ENCODE data around the gene CNTNAP1. TPM values are rescaled to one million over a fixed set of nuclear protein-coding genes. Genes with fewer than 3 reads are reported as not detected.

The CNTNAP1 gene
- total and polyA plus RNA-seq, 10 of the 15 experiments (the other 5 are each of a cell fraction or from before 2014, with no cell fraction given): 0.95 to 29.9 (median 10.4) TPM

DNA sequence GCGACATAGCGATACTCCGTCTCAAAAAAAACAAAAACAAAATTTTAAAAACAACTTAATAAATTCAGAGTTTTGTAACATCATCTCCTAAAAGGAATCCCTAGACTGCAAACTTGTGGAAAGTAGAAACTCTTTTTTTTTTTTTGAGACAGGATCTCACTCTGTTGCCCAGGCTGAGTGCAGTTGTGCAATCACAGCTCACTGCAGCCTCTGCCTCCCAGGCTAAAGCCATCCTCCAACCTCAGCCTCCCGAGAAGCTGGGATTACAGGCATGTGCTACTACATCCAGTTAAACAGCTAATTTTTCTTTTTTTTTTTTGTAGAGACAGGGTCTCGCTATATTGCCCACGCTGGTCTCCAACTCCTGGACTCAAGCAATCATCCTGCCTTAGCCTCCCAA lies 42.8 kb downstream of the CNTNAP1 start:
- no peak for FAIRE-seq
- DNase-seq (ENCODE audit: low read depth, low spot score): no peak
- CTCF ChIA-PET: interaction anchor here (1.0 to 3.7 kb wide), 5 partner anchors 35 to 147 kb away, joined by 3 to 21 read pairs (median 6); partner anchors contain the start of genes BECN1 and RAMP2
- Histone ChIP-seq H3K4me1 (ENCODE audit: control insufficient read depth, insufficient read depth, low read length) (no peaks in the 10 kb centered on the region), H3K79me2 (ENCODE audit: control insufficient read depth, insufficient read depth, low read length) (no peaks in the 10 kb centered on the region), H3K9me3 (replicated peaks; ENCODE audit: control insufficient read depth, insufficient read depth, low read length) (no peaks in the 10 kb centered on the region), H3K36me3 (ENCODE audit: control insufficient read depth in 2 of 2, insufficient read depth in 2 of 2, low read length in 1 of 2) (peaks cover 3 to 11% of the 10 kb centered on the region in 2 experiments), H3K9ac (ENCODE audit: control insufficient read depth, insufficient read depth, low read length) (no peak overlapping the region), H3K27me3 (replicated peaks in 1 of 2; ENCODE audit: control insufficient read depth in 2 of 2, insufficient read depth in 2 of 2, low read length in 1 of 2) (no peaks in the 10 kb centered on the region), H3K4me2 (ENCODE audit: control insufficient read depth, insufficient read depth) (no peak overlapping the region), H2AFZ (ENCODE audit: control insufficient read depth, low read depth, low read length) (no peak overlapping the region), H4K20me1 (ENCODE audit: control insufficient read depth, insufficient read depth) (no peaks in the 10 kb centered on the region), H3K27ac (ENCODE audit: control insufficient read depth, insufficient read depth) (no peak overlapping the region), H3K4me3 (no peak overlapping the region)
- no peak for TF ChIP-seq FOS (IDR thresholded peaks at IDR 0.05; ENCODE audit: borderline replicate concordance, extremely low read depth, insufficient read length)
- TF ChIP-seq ZBED1 (IDR thresholded peaks at IDR 0.05; ENCODE audit: borderline replicate concordance): no peak
- TF ChIP-seq, protein P1, sequence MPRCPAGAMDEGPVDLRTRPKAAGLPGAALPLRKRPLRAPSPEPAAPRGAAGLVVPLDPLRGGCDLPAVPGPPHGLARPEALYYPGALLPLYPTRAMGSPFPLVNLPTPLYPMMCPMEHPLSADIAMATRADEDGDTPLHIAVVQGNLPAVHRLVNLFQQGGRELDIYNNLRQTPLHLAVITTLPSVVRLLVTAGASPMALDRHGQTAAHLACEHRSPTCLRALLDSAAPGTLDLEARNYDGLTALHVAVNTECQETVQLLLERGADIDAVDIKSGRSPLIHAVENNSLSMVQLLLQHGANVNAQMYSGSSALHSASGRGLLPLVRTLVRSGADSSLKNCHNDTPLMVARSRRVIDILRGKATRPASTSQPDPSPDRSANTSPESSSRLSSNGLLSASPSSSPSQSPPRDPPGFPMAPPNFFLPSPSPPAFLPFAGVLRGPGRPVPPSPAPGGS (IDR thresholded peaks at IDR 0.05; ENCODE audit: borderline replicate concordance, insufficient read depth, low read depth, low read length, poor library complexity, severe bottlenecking): peak; percentile 39
- ATAC-seq: no peak
- intact Hi-C loops (cut with micrococcal nuclease; ENCODE audit: unreplicated experiment): no loop called here
- BruUV-seq (replicated peaks): no TSS peak
- POLR2A ChIA-PET: interaction anchor here (1.0 kb wide), 1 partner anchor 18 kb away, joined by 4 read pairs; no protein-coding TSS in a partner anchor
- RAD21 ChIA-PET (ENCODE audit: unreplicated experiment): interaction anchor here (1.2 to 1.6 kb wide), 2 partner anchors 38 to 99 kb away, joined by 3 to 7 read pairs; partner anchors contain the start of gene BECN1
- SMC1A ChIA-PET (ENCODE audit: uncharacterized antibody, unreplicated experiment): interaction anchor here (1.0 to 2.5 kb wide), 3 partner anchors 11 to 39 kb away, joined by 3 to 8 read pairs (median 4); no protein-coding TSS in a partner anchor
- WGBS (ENCODE audit: insufficient coverage, insufficient replicate concordance, low lambda C conversion rate, missing lambda C conversion rate): 98% methylated on average over 6 of the region's 6 CpGs
- in situ Hi-C loops (cut with MboI): loop anchor here (10.0 kb wide), 1 partner anchor 210 kb away; no protein-coding TSS in a partner anchor

- Histone ChIP-seq H3K79me2 (ENCODE audit: control insufficient read depth, insufficient read depth, low read length) (peaks cover 15% of the 10 kb centered on the region), H3K36me3 (ENCODE audit: control insufficient read depth in 2 of 2, insufficient read depth in 2 of 2, low read length in 1 of 2) (no peaks in the 10 kb centered on the region), H3K9me3 (replicated peaks; ENCODE audit: control insufficient read depth, insufficient read depth, low read length) (no peaks in the 10 kb centered on the region), H3K4me1 (ENCODE audit: control insufficient read depth, insufficient read depth, low read length) (peaks cover 11% of the 10 kb centered on the region), H3K27ac (ENCODE audit: control insufficient read depth, insufficient read depth) (no peak overlapping the region), H4K20me1 (ENCODE audit: control insufficient read depth, insufficient read depth) (no peaks in the 10 kb centered on the region), H3K4me2 (ENCODE audit: control insufficient read depth, insufficient read depth) (no peak overlapping the region), H3K9ac (ENCODE audit: control insufficient read depth, insufficient read depth, low read length) (no peak overlapping the region), H3K27me3 (replicated peaks in 1 of 2; ENCODE audit: control insufficient read depth in 2 of 2, insufficient read depth in 2 of 2, low read length in 1 of 2) (no peaks in the 10 kb centered on the region), H3K4me3 (no peak overlapping the region), H2AFZ (ENCODE audit: control insufficient read depth, low read depth, low read length) (no peak overlapping the region)
- in situ Hi-C loops (cut with MboI) (no loop called here), intact Hi-C loops (cut with micrococcal nuclease; ENCODE audit: unreplicated experiment) (no loop called here)
- DNase-seq (ENCODE audit: low read depth, low spot score): no peak
- 91% methylated on average over 1 of the region's 1 CpG for WGBS (ENCODE audit: insufficient coverage, insufficient replicate concordance, low lambda C conversion rate, missing lambda C conversion rate)
- ChIA-PET SMC1A (ENCODE audit: uncharacterized antibody, unreplicated experiment) (interaction anchor here (0.6 kb wide), 1 partner anchor 9 kb away, joined by 3 read pairs; no protein-coding TSS in a partner anchor), POLR2A (no interaction called here), CTCF (interaction anchor here (1.4 kb wide), 1 partner anchor 9 kb away, joined by 6 read pairs; no protein-coding TSS in a partner anchor), RAD21 (ENCODE audit: unreplicated experiment) (no interaction called here)
- no TSS peak for BruUV-seq (replicated peaks)
- ATAC-seq: no peak
- FAIRE-seq: no peak
- TF ChIP-seq TBL1XR1 (IDR thresholded peaks at IDR 0.05; ENCODE audit: low read depth, low read length) (no peak), CBFB (IDR thresholded peaks at IDR 0.05; ENCODE audit: low read depth) (no peak), SMAD1 (IDR thresholded peaks at IDR 0.05; ENCODE audit: low read depth, partially characterized antibody) (no peak), GABPA (IDR thresholded peaks at IDR 0.05; ENCODE audit: low read depth) (no peak), MTA3 (IDR thresholded peaks at IDR 0.05; ENCODE audit: borderline replicate concordance, low read length) (no peak), TCF7 (IDR thresholded peaks at IDR 0.05; ENCODE audit: borderline replicate concordance) (no peak), RUNX3 (IDR thresholded peaks at IDR 0.05; ENCODE audit: low read length) (no peak), TCF3 (IDR thresholded peaks at IDR 0.05; ENCODE audit: borderline replicate concordance, insufficient read depth, low read depth, low read length) (no peak), HDGF (IDR thresholded peaks at IDR 0.05) (no peak), KDM1A (IDR thresholded peaks at IDR 0.05; ENCODE audit: borderline replicate concordance) (no peak), HCFC1 (IDR thresholded peaks at IDR 0.05; ENCODE audit: low read length) (no peak), DPF2 (IDR thresholded peaks at IDR 0.05) (no peak), SMAD5 (IDR thresholded peaks at IDR 0.05; ENCODE audit: low read depth) (no peak), EZH2 (IDR thresholded peaks at IDR 0.05; ENCODE audit: borderline replicate concordance, control insufficient read depth, low read depth, low read length) (no peak), EP300 (IDR thresholded peaks at IDR 0.05; ENCODE audit: borderline replicate concordance in 1 of 2, control insufficient read depth in 1 of 2, low read depth in 2 of 2, low read length in 2 of 2) (no peak), RAD51 (IDR thresholded peaks at IDR 0.05) (no peak)
Observed at GRCh38 chr17:42740699-42741098, 58.4 kb downstream of the CNTNAP1 start.

Data from GM12878 (cell line).